ENCODE results near the gene NEBL.
"Not testable (repeated sequence)": the region's sequence is repeated elsewhere in the genome, so short reads cannot be mapped to it uniquely, and the experiment has no call there.

DNA sequence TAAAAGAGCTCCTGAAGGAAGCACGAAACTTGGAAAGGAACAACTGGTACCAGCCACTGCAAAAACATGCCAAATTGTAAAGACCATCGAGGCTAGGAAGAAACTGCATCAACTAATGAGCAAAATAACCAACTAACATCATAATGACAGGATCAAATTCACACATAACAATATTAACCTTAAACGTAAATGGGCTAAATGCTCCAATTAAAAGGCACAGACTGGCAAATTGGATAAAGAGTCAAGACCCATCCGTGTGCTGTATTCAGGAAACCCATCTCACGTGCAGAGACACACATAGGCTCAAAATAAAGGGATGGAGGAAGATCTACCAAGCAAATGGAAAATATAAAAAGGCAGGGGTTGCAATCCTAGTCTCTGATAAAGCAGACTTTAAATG, 42.3 kb upstream of the NEBL start:
- TF ChIP-seq, protein P1, sequence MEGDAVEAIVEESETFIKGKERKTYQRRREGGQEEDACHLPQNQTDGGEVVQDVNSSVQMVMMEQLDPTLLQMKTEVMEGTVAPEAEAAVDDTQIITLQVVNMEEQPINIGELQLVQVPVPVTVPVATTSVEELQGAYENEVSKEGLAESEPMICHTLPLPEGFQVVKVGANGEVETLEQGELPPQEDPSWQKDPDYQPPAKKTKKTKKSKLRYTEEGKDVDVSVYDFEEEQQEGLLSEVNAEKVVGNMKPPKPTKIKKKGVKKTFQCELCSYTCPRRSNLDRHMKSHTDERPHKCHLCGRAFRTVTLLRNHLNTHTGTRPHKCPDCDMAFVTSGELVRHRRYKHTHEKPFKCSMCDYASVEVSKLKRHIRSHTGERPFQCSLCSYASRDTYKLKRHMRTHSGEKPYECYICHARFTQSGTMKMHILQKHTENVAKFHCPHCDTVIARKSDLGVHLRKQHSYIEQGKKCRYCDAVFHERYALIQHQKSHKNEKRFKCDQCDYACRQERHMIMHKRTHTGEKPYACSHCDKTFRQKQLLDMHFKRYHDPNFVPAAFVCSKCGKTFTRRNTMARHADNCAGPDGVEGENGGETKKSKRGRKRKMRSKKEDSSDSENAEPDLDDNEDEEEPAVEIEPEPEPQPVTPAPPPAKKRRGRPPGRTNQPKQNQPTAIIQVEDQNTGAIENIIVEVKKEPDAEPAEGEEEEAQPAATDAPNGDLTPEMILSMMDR (tag by site-specific recombination; IDR thresholded peaks at IDR 0.05) = not testable (repeated sequence)
- TF ChIP-seq ZNF404 (tag by site-specific recombination; IDR thresholded peaks at IDR 0.05); ZNF521 (tag by site-specific recombination; IDR thresholded peaks at IDR 0.05); ZNF174 (tag by site-specific recombination; IDR thresholded peaks at IDR 0.05); ZNF311 (tag by site-specific recombination; IDR thresholded peaks at IDR 0.05; ENCODE audit: borderline replicate concordance); ZNF777 (tag by site-specific recombination; IDR thresholded peaks at IDR 0.05; ENCODE audit: borderline replicate concordance); ZNF561 (tag by site-specific recombination; IDR thresholded peaks at IDR 0.05; ENCODE audit: borderline replicate concordance): not testable (repeated sequence)

Data from HEK293 (cell line).